H1 (cell line): ENCODE results near the gene PVR. TPM values are rescaled to one million over a fixed set of nuclear protein-coding genes. Genes with fewer than 3 reads are reported as not detected.

Experiments used
- CTCF ChIA-PET: fragments of 300-600 bp; sonication (Branson Sonifier 250); formaldehyde crosslinking; loops from one replicate; lab custom pipeline; 2021; ENCODE audit not compliant: partially characterized antibody; lab: Charles Lee
- POLR2A ChIA-PET: fragments of 300-600 bp; sonication (Branson Sonifier 250); formaldehyde crosslinking; loops from one replicate; lab custom pipeline; 2021; ENCODE audit warnings: inconsistent platforms; ENCODE audit not compliant: partially characterized antibody; lab: Charles Lee
- DNase-seq, 2 experiments: peaks; one replicate each; pipeline versions ENCODE4 v3.0.0 to v3.0.0-alpha.2; 2010 to 2022; ENCODE audit warnings: low spot score in 2 of 2, low read depth in 1 of 2, mixed read lengths in 1 of 2
- FAIRE-seq: peaks from 2 replicates; lab custom pipeline; 2011; peaks lifted over from hg19 to GRCh38; lab: Jason Lieb, UNC
- H2AFZ ChIP-seq: 2 replicates; pipeline ENCODE4 v1.8.1; 2012; ENCODE audit warnings: low read length, inconsistent platforms
- H2AK5ac ChIP-seq: 2 replicates; pipeline ENCODE4 v1.6.1; 2013; ENCODE audit warnings: low read depth, low read length
- H2BK120ac ChIP-seq: replicated peaks from 2 replicates; pipeline ENCODE3; 2013; ENCODE audit warnings: low read depth, low read length, inconsistent platforms
- H2BK12ac ChIP-seq: 2 replicates; pipeline ENCODE4 v1.6.1; 2013; ENCODE audit warnings: low read depth, low read length
- H2BK15ac ChIP-seq: 2 replicates; pipeline ENCODE4 v1.6.1; 2013; ENCODE audit warnings: low read length
- H2BK20ac ChIP-seq: 2 replicates; pipeline ENCODE4 v1.6.1; 2013; ENCODE audit warnings: low read length
- H2BK5ac ChIP-seq: 2 replicates; pipeline ENCODE4 v1.6.1; 2013; ENCODE audit warnings: low read depth, low read length
- H3K14ac ChIP-seq: 2 replicates; pipeline ENCODE4 v1.6.1; 2013; ENCODE audit warnings: inconsistent platforms; ENCODE audit not compliant: insufficient read length
- H3K18ac ChIP-seq: 2 replicates; pipeline ENCODE4 v1.6.1; 2013; ENCODE audit warnings: low read length; ENCODE audit errors: extremely low read depth
- H3K23ac ChIP-seq: 2 replicates; pipeline ENCODE4 v1.6.1; 2013; ENCODE audit warnings: inconsistent platforms; ENCODE audit not compliant: insufficient read length
- H3K23me2 ChIP-seq: 2 replicates; pipeline ENCODE4 v1.6.1; 2013; ENCODE audit warnings: low read depth, low read length
- H3K27ac ChIP-seq: 2 replicates; pipeline ENCODE4 v1.6.1; 2011; ENCODE audit warnings: low read depth, low read length, inconsistent platforms
- H3K27me3 ChIP-seq, 4 experiments: replicated peaks in 1 of 4; 1 replicate in 1 of 4; 2 replicates in 3 of 4; pipeline versions ENCODE4 v1.6.1 to v1.8.1; 2011 to 2013; ENCODE audit warnings: low read length in 3 of 4, mild to moderate bottlenecking in 3 of 4, inconsistent platforms in 2 of 4, mixed read lengths in 2 of 4, moderate library complexity in 1 of 4; ENCODE audit not compliant: control insufficient read depth in 3 of 4, insufficient read depth in 3 of 4; ENCODE audit errors: extremely low read depth in 1 of 4
- H3K36me3 ChIP-seq, 4 experiments: 2 replicates each; pipeline versions ENCODE4 v1.6.1 to v1.8.1; 2011 to 2013; ENCODE audit warnings: mild to moderate bottlenecking in 4 of 4, low read length in 3 of 4, moderate library complexity in 2 of 4, control low read depth in 1 of 4, inconsistent platforms in 1 of 4; ENCODE audit not compliant: insufficient read depth in 4 of 4, control insufficient read depth in 2 of 4
- H3K4ac ChIP-seq: replicated peaks from 2 replicates; pipeline ENCODE3; 2013; ENCODE audit warnings: low read length, low read depth, mixed read lengths, inconsistent platforms; ENCODE audit not compliant: insufficient read length
- H3K4me1 ChIP-seq, 4 experiments: replicated peaks in 1 of 4; 1 replicate in 1 of 4; 2 replicates in 3 of 4; pipeline versions ENCODE4 v1.6.1 to v1.8.1; 2011 to 2013; ENCODE audit warnings: low read length in 3 of 4, inconsistent platforms in 2 of 4, mixed read lengths in 1 of 4; ENCODE audit not compliant: insufficient read depth in 4 of 4, control insufficient read depth in 3 of 4
- H3K4me2 ChIP-seq, 2 experiments: 2 replicates each; pipeline versions ENCODE4 v1.6.1 to v1.8.1; 2011 to 2013; ENCODE audit warnings: low read depth in 2 of 2, low read length in 2 of 2, control low read depth in 1 of 2, inconsistent platforms in 1 of 2, mild to moderate bottlenecking in 1 of 2; ENCODE audit not compliant: insufficient read depth in 1 of 2
- H3K4me3 ChIP-seq, 4 experiments: fragments of 200-600, 300-600 bp in 1 of 4; sonication (generic), shearing (Covaris generic), sonication (Bioruptor Twin) in 1 of 4; 2 replicates each; pipeline versions ENCODE4 v1.5.1 to v1.8.1; 2011 to 2016; ENCODE audit warnings: low read length in 4 of 4, low read depth in 3 of 4, control low read depth in 2 of 4, inconsistent platforms in 2 of 4, mild to moderate bottlenecking in 2 of 4, mixed read lengths in 1 of 4, moderate library complexity in 1 of 4; ENCODE audit not compliant: insufficient read depth in 2 of 4; ENCODE audit errors: extremely low read depth in 1 of 4
- H3K56ac ChIP-seq: replicated peaks from 2 replicates; pipeline ENCODE3; 2013; ENCODE audit warnings: low read depth, mild to moderate bottlenecking, mixed read lengths, low read length, inconsistent platforms; ENCODE audit not compliant: insufficient read length
- H3K79me1 ChIP-seq: 2 replicates; pipeline ENCODE4 v1.6.1; 2013; ENCODE audit warnings: low read depth, low read length, control low read depth
- H3K79me2 ChIP-seq, 2 experiments: 2 replicates each; pipeline versions ENCODE4 v1.6.1 to v1.8.1; 2012 to 2013; ENCODE audit warnings: low read length in 2 of 2, mild to moderate bottlenecking in 2 of 2, inconsistent platforms in 1 of 2; ENCODE audit not compliant: insufficient read depth in 2 of 2, control insufficient read depth in 1 of 2
- H3K9ac ChIP-seq, 4 experiments: replicated peaks in 1 of 4; 1 replicate in 1 of 4; 2 replicates in 3 of 4; pipeline versions ENCODE4 v1.6.1 to v1.8.1; 2011 to 2013; ENCODE audit warnings: low read depth in 3 of 4, low read length in 3 of 4, control low read depth in 2 of 4, mild to moderate bottlenecking in 2 of 4, moderate library complexity in 2 of 4, inconsistent platforms in 1 of 4; ENCODE audit errors: extremely low read depth in 1 of 4
- H3K9me3 ChIP-seq, 2 experiments: 2 replicates each; pipeline versions ENCODE4 v1.6.1 to v1.8.1; 2012 to 2013; ENCODE audit warnings: mild to moderate bottlenecking in 2 of 2, moderate library complexity in 2 of 2, control low read depth in 1 of 2, inconsistent platforms in 1 of 2, low read depth in 1 of 2, low read length in 1 of 2, mixed read lengths in 1 of 2; ENCODE audit not compliant: insufficient read depth in 2 of 2
- H4K20me1 ChIP-seq, 2 experiments: replicated peaks in 1 of 2; 2 replicates each; pipeline versions ENCODE3 to v1.8.1; 2011 to 2013; ENCODE audit warnings: inconsistent platforms in 2 of 2, low read length in 2 of 2, mild to moderate bottlenecking in 1 of 2; ENCODE audit not compliant: insufficient read depth in 2 of 2, control insufficient read depth in 1 of 2
- H4K5ac ChIP-seq: 2 replicates; pipeline ENCODE4 v1.6.1; 2013; ENCODE audit warnings: low read length, low read depth, mixed read lengths, inconsistent platforms; ENCODE audit not compliant: insufficient read length
- H4K8ac ChIP-seq: 2 replicates; pipeline ENCODE4 v1.8.0; 2013; ENCODE audit warnings: mild to moderate bottlenecking, moderate library complexity, low read length, inconsistent platforms; ENCODE audit not compliant: insufficient read depth; ENCODE audit errors: extremely low read depth
- H4K91ac ChIP-seq: replicated peaks from 2 replicates; pipeline ENCODE3; 2013; ENCODE audit warnings: low read length, mixed read lengths, inconsistent platforms; ENCODE audit not compliant: insufficient read length
- BRCA1 ChIP-seq: IDR thresholded peaks from 2 replicates; pipeline ENCODE4 v1.6.1; 2012; ENCODE audit warnings: low read depth, low read length, improper control_type of control experiment
- EZH2 ChIP-seq: fragments of 200-600 bp; sonication (generic); IDR thresholded peaks from 2 replicates; pipeline ENCODE4 v1.7.1; 2012; ENCODE audit warnings: low read depth, mild to moderate bottlenecking, moderate library complexity, low read length, inconsistent platforms; ENCODE audit not compliant: severe bottlenecking
- KDM1A ChIP-seq: fragments of 200-600, 300-600 bp; sonication (generic); IDR thresholded peaks from 2 replicates; pipeline ENCODE4 v1.7.1; 2016; ENCODE audit warnings: mild to moderate bottlenecking, low read length, borderline replicate concordance
- KDM5A ChIP-seq: fragments of 200-600 bp; IDR thresholded peaks from 2 replicates; pipeline ENCODE4 v1.7.1; 2012; ENCODE audit warnings: mild to moderate bottlenecking, low read length, inconsistent platforms, mixed read lengths
- POLR2A ChIP-seq, 2 experiments: IDR thresholded peaks; 1 replicate in 1 of 2; 2 replicates in 1 of 2; pipeline ENCODE4 v1.6.1; 2011; ENCODE audit warnings: low read depth in 2 of 2, low read length in 2 of 2, mild to moderate bottlenecking in 2 of 2; ENCODE audit errors: control extremely low read depth in 1 of 2
- RFX5 ChIP-seq: IDR thresholded peaks from 2 replicates; pipeline ENCODE4 v1.6.1; 2011; ENCODE audit warnings: low read depth, low read length, improper control_type of control experiment, borderline replicate concordance
- RNF2 ChIP-seq: fragments of 200-900, 300-1000 bp; sonication (generic); IDR thresholded peaks from 2 replicates; pipeline ENCODE4 v1.7.1; 2016; ENCODE audit warnings: borderline replicate concordance, low read depth, mild to moderate bottlenecking, antibody characterized with exemption, low read length; ENCODE audit not compliant: poor library complexity, severe bottlenecking; ENCODE audit errors: missing control alignments
- SP1 ChIP-seq: IDR thresholded peaks from 2 replicates; pipeline ENCODE4 v1.6.1; 2011; ENCODE audit warnings: low read depth, low read length
- WGBS, 2 experiments: shearing (Covaris generic) in 1 of 2; methylation state at CpG; one replicate each; pipeline versions ENCODE4 v1.1.6 to v1.1.7; 2013 to 2015; ENCODE audit warnings: low lambda C conversion rate in 2 of 2, mixed read lengths in 2 of 2, inconsistent platforms in 1 of 2, low coverage in 1 of 2, missing lambda C conversion rate in 1 of 2; ENCODE audit not compliant: insufficient replicate concordance in 2 of 2, insufficient coverage in 1 of 2, insufficient read length in 1 of 2; ENCODE audit errors: extremely low coverage in 1 of 2, missing lambda C conversion rate in 1 of 2; 5-methylcytosine and 5-hydroxymethylcytosine counted together
- polyA plus RNA-seq, 7 experiments: library from polyadenylated mRNA; depleted of rRNA in 3 of 7; stranded (reverse) in 5 of 7; unstranded in 2 of 7; fragments of >200 nt in 5 of 7; fragments of 200-250 nt in 2 of 7; gene quantifications; 1 replicate in 5 of 7; 2 replicates in 1 of 7; 4 replicates in 1 of 7; pipeline versions ENCODE4 v1.2.1 to v1.2.3, GENCODE V29; 2011 to 2013; ENCODE audit warnings: missing spikeins in 2 of 7, mixed read lengths in 2 of 7
- total RNA-seq: library from RNA; stranded (reverse); fragmentation: NEBNext Ultra II Directional; extraction: Animal tissue kit (Norgen Biotek cat#: 25700); gene quantifications from 2 replicates; pipeline ENCODE4 v1.2.1, GENCODE V29; 2021

The PVR gene
- total and polyA plus RNA-seq, 2 of the 8 experiments (the other 6 are each of a cell fraction or from before 2014, with no cell fraction given), result 13.3 to 14.8 TPM

- H2AFZ ChIP-seq, result no peak overlapping the region
- no peaks in the 10 kb centered on the region for H3K36me3 ChIP-seq
- H3K27ac ChIP-seq, result no peak overlapping the region
- H4K5ac ChIP-seq, result no peak overlapping the region
- H2BK15ac ChIP-seq, result no peak overlapping the region
- H2AK5ac ChIP-seq, result no peak overlapping the region
- no peak overlapping the region for H4K91ac ChIP-seq
- no peaks in the 10 kb centered on the region for H3K9me3 ChIP-seq
- H3K14ac ChIP-seq, result no peak overlapping the region
- H3K79me2 ChIP-seq, result no peaks in the 10 kb centered on the region
- no peaks in the 10 kb centered on the region for H3K27me3 ChIP-seq
- no peak overlapping the region for H3K4ac ChIP-seq
- no peak overlapping the region for H3K23ac ChIP-seq
- DNase-seq (no peak), FAIRE-seq (no peak)
- H3K4me2 ChIP-seq, result no peak overlapping the region
- H3K18ac ChIP-seq, result no peak overlapping the region
- no peaks in the 10 kb centered on the region for H3K79me1 ChIP-seq
- H3K9ac ChIP-seq, result no peak overlapping the region
- H2BK12ac ChIP-seq, result no peak overlapping the region
- H3K4me1 ChIP-seq, result no peaks in the 10 kb centered on the region; a peak in 2 of 7 replicates
- no peaks in the 10 kb centered on the region for H4K20me1 ChIP-seq
- ChIA-PET POLR2A (interaction anchor here (0.7 kb wide), 1 partner anchor 1024 kb away, joined by 3 read pairs; no protein-coding TSS in a partner anchor), CTCF (interaction anchor here (1.0 to 2.7 kb wide), 2 partner anchors 12 to 92 kb away, joined by 4 to 9 read pairs; no protein-coding TSS in a partner anchor)
- H2BK5ac ChIP-seq, result no peak overlapping the region
- no peak overlapping the region for H3K4me3 ChIP-seq
- H4K8ac ChIP-seq, result no peak overlapping the region
- no peak overlapping the region for H3K56ac ChIP-seq
- WGBS, 2 experiments, result 95% methylated on average over 2 of the region's 2 CpGs; no CpG with 5 or more reads in 1 of the 2 experiments
- H2BK120ac ChIP-seq, result no peak overlapping the region
- no peaks in the 10 kb centered on the region for H3K23me2 ChIP-seq
- no peak overlapping the region for H2BK20ac ChIP-seq
- TF ChIP-seq BRCA1, result no peak
- TF ChIP-seq SP1, result no peak
- TF ChIP-seq POLR2A (IDR thresholded peaks at IDR 0.05; ENCODE audit: control extremely low read depth in 1 of 2, low read depth in 2 of 2, low read length in 2 of 2), result no peak
- no peak for TF ChIP-seq RFX5
- no peak for TF ChIP-seq KDM1A
- TF ChIP-seq EZH2, result no peak
- TF ChIP-seq KDM5A, result no peak
- no peak for TF ChIP-seq RNF2
These were observed 25.5 kb downstream of the PVR start for GRCh38 chr19:44668985-44669764.
